MM.1S (cell line): ENCODE results near the gene NEURL1.

Experiments used
- CTCF ChIP-seq: fragments of 300-600 bp; sonication (generic); IDR thresholded peaks from 2 replicates; pipeline ENCODE4 v1.5.1; 2016; ENCODE audit warnings: antibody characterized with exemption, low read length, mixed read lengths
- EZH2phosphoT487 ChIP-seq: fragments of 300-600 bp; sonication (generic); IDR thresholded peaks from 2 replicates; pipeline ENCODE4 v1.6.1; 2018; ENCODE audit warnings: antibody characterized with exemption, low read length

GRCh38 chr10:103548006-103548405, 54.5 kb downstream of the NEURL1 start:
- no peak for TF ChIP-seq CTCF
- TF ChIP-seq EZH2phosphoT487: no peak
